Muscle of leg (tissue), 11 donors: Measurements from ENCODE around the gene NME3. TPM values are rescaled to one million over a fixed set of nuclear protein-coding genes. Genes with fewer than 3 reads are reported as not detected.

ENCODE experiments used
- DNase-seq: peaks from one replicate; pipeline ENCODE4 v3.0.0; 2013
- H3K27ac ChIP-seq: one replicate; pipeline ENCODE4 v1.5.1; 2013; ENCODE audit warnings: mild to moderate bottlenecking, low read length, control low read depth
- H3K27me3 ChIP-seq: one replicate; pipeline ENCODE4 v1.6.1; 2013; ENCODE audit warnings: low read length; ENCODE audit not compliant: control insufficient read depth, insufficient read depth
- H3K36me3 ChIP-seq: one replicate; pipeline ENCODE4 v1.6.1; 2013; ENCODE audit warnings: low read length; ENCODE audit not compliant: control insufficient read depth, insufficient read depth
- H3K4me1 ChIP-seq: one replicate; pipeline ENCODE4 v1.6.1; 2013; ENCODE audit warnings: low read length; ENCODE audit not compliant: control insufficient read depth, insufficient read depth
- H3K4me3 ChIP-seq: one replicate; pipeline ENCODE4 v1.5.1; 2013; ENCODE audit warnings: low read length, control low read depth
- H3K9me3 ChIP-seq: replicated peaks from 2 replicates; pipeline ENCODE4 v1.6.1; 2013; ENCODE audit warnings: low read depth, low read length; ENCODE audit not compliant: control insufficient read depth
- WGBS: methylation state at CpG from one replicate; pipeline ENCODE4 v1.1.5; 2013; ENCODE audit warnings: missing lambda C conversion rate; ENCODE audit not compliant: insufficient coverage; 5-methylcytosine and 5-hydroxymethylcytosine counted together
- polyA plus RNA-seq, 8 donors: library from polyadenylated mRNA; unstranded; fragments of 120-200 nt; gene quantifications; one replicate each; pipeline versions ENCODE4 v1.2.1 to v1.2.3, GENCODE V29; 2013; ENCODE audit warnings: inconsistent platforms in 1 of 8, low replicate concordance in 1 of 8; ENCODE audit not compliant: insufficient read length in 8 of 8, insufficient read depth in 1 of 8
- total RNA-seq: library from RNA; stranded (reverse); fragments of 120-200 nt; gene quantifications from one replicate; pipeline ENCODE4 v1.2.4, GENCODE V29; 2013

The NME3 gene
- total and polyA plus RNA-seq, 9 donors: 22.2 to 35.2 (median 28.1) TPM

DNA sequence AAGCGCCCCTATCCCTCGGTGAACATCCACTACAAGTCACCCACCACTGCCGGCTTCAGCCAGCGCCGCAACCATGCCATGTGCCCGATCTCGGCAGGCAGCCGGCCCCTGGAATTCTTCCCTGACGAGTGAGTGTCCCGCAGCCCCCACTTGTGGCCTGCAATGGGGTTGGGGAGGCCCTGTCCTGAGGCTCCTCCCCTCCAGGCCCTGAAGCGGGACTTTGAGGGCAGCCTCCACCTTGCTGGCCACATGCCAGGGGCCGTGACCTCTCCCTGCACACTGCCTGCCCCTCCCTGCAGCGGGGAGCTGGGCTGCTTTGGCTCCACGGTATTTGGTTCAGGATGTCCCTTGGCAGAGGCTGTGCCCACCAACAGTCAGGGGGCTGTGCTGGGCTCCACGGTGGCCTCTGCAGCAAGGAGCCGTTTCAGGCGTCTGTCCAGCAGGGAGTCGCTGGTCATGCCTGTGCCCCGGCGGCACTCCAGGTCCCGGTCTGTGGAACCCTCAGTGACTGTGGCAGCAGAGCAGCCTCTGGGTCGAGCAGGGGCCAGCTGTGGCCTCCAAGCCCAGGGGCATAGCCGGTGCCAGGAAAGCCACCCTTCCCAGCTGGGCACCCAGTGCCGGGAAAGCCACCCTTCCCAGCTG lies 8.3 kb downstream of the NME3 start:
- DNase-seq: no peak
- 76% methylated on average over 23 of the region's 24 CpGs for WGBS
- H3K36me3 ChIP-seq: peaks cover 88% of the 10 kb centered on the region
- no peak overlapping the region for H3K4me3 ChIP-seq
- H3K27ac ChIP-seq: no peak overlapping the region
- no peaks in the 10 kb centered on the region for H3K27me3 ChIP-seq
- no peaks in the 10 kb centered on the region for H3K9me3 ChIP-seq
- H3K4me1 ChIP-seq: peaks cover 3% of the 10 kb centered on the region

DNA sequence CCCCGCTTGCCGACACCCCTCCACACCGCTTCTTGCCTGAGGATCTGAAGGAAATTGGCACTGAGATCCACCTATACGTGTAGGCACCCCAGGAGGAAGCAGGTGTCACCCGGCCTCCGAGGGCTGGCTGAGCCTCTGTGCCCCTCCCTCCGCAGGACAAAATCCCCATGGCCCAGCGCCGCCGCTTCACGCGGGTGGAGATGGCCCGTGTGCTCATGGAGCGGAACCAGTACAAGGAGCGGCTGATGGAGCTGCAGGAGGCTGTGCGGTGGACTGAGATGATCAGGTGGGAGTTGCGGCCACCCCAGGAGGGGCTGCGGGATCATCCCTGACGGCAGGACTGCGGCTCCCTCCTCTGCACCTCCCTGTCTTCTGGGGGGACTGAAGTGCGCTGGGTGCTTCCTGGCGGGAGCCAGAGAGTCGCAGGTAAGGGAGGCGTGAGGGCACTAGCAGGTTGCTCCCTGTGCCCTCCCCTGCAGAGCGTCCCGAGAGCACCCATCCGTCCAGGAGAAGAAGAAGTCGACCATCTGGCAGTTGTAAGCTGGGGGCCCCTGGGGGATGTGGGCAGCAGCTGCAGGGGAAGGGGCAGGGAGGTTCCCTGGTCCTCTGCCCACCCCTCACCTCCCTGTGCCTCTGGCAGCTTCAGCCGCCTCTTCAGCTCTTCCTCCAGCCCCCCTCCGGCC lies 9.0 kb downstream of the NME3 start:
- H3K36me3 ChIP-seq: peaks cover 88% of the 10 kb centered on the region
- peaks cover 3% of the 10 kb centered on the region for H3K4me1 ChIP-seq
- DNase-seq: no peak
- H3K4me3 ChIP-seq: no peak overlapping the region
- WGBS: 83% methylated on average over 22 of the region's 30 CpGs
- no peaks in the 10 kb centered on the region for H3K27me3 ChIP-seq
- H3K27ac ChIP-seq: no peak overlapping the region
- H3K9me3 ChIP-seq: no peaks in the 10 kb centered on the region

DNA sequence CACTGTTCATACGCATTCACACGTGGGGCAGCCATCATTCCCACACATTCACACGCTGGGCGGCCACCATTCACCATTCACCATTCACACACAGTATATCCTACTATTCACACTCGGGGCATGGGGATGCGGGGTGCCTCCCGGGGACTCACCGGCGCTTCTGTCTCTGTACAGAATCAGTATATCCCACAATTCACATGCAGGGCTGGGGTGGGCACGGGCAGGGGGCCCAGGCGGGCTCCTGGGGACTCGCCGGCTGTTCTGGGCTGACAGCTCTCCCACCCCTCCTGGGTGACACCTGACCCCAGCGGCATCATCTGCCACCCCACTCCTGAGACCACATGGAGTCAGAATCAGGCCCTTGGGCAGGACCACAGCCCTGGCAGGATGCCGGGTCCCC lies 9.6 kb downstream of the NME3 start:
- Histone ChIP-seq H3K9me3 (no peaks in the 10 kb centered on the region), H3K4me3 (no peak overlapping the region), H3K36me3 (peaks cover 83% of the 10 kb centered on the region), H3K4me1 (peaks cover 3% of the 10 kb centered on the region), H3K27me3 (no peaks in the 10 kb centered on the region), H3K27ac (no peak overlapping the region)
- WGBS: 92% methylated on average over 14 of the region's 15 CpGs
- DNase-seq: no peak

DNA sequence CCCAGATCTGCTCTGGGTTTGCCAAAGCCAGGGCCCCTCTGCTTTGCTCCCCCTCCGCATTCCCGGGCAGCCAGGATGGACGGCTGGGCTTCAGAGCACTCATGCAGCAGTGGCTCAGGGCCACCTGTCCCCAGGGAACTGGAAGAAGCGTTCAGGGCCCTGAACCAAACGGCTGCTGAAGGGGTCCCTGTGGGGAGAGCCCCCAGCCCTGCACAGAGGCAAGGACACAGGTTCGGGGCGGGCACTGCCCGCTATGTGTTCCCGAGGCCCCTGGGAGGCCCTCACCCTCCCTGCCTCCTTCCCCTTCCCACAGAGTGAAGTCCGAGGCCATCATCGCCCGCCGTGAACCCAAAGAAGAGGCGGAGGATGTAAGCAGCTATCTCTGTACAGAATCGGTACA lies 10.4 kb downstream of the NME3 start:
- no peak for DNase-seq
- 79% methylated on average over 14 of the region's 15 CpGs for WGBS
- no peaks in the 10 kb centered on the region for H3K27me3 ChIP-seq

DNA sequence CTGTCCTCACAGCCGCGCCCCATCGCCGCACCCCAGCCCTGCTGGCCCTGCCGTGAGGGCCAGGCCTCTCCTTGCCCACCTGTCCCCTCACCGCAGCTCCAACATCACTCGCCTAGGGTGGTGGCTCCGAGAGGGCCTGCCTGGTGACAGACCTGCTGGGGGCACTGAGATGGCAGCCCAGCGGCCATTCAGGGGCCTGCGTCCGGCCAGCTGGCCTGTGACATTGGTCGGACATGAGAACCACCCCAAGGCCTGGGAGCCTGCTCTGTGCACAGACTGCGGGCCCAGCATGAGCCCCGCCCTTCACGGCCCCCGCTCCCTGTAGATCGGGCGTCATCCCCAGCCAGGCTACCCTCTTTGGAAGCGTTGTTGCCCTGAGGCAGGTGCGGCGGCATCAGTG lies 11.8 kb downstream of the NME3 start:
- Histone ChIP-seq H3K27ac (no peak overlapping the region), H3K27me3 (no peaks in the 10 kb centered on the region), H3K9me3 (no peaks in the 10 kb centered on the region), H3K36me3 (peaks cover 70% of the 10 kb centered on the region), H3K4me3 (no peak overlapping the region), H3K4me1 (peaks cover 3% of the 10 kb centered on the region)
- WGBS: 96% methylated on average over 16 of the region's 21 CpGs
- DNase-seq: no peak

More for the DNA sequence above, 10.4 kb downstream of the NME3 start:
- Histone ChIP-seq H3K4me3 (no peak overlapping the region), H3K9me3 (no peaks in the 10 kb centered on the region), H3K4me1 (peaks cover 3% of the 10 kb centered on the region), H3K36me3 (peaks cover 77% of the 10 kb centered on the region), H3K27ac (no peak overlapping the region)

DNA sequence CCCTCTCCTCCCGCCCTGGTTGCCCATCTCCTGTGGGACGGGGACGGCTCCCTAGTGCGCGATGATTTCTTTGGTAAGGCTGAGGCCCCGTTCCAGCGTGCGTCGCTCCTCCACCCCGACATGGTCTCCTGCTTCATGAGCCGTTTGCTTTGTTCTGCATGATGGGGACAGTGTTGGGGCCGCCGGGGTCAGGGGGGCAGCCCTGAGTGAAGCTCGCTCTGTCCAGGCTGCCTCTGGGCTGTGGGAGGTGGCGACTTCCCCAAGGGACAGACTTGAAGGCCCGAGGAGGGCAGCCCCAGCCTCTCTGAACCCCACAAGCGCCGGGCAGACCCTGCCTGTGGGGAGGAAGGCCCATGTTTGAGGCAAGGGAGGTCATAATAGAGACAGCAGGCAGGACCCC lies 12.4 kb downstream of the NME3 start:
- Histone ChIP-seq H3K27ac (no peak overlapping the region), H3K4me3 (no peak overlapping the region), H3K36me3 (peaks cover 70% of the 10 kb centered on the region), H3K27me3 (no peaks in the 10 kb centered on the region), H3K9me3 (no peaks in the 10 kb centered on the region), H3K4me1 (no peaks in the 10 kb centered on the region)
- WGBS: 90% methylated on average over 16 of the region's 18 CpGs
- DNase-seq: no peak

DNA sequence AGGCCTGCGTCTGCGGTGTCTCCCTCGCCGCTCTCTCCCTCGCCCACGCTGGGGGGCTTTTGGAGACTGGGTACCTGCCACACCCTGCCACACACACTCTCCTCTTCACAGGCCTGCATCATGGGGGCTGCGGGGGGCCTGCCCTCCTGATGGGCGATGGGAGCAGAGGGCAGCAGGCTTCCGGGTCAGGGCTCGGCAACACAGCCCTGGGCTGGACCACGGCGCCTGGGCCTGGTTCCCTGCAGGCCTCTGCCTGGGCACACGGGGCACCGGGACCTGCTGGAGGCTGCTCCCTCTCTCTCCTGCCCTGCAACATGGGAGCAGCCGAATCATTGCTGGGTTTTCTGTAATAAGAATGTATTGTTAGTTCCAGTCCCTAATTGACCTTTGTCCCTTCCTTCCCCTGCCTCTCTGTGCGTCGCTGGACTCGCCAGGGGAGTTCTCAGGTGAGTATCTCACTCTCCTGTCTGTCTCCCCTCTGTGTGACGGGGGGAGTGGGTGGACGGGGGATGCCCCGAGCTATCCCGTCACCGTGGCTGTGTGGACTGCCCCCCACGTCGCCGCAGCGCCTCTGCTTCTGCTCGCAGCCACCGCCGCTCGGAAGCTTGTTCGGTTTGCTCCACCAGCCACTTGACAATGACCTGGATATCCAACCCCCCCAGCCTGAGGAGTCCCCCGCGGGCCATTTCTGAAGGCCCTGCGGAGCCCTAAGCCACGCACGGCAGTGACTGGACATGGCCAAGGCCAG lies 13.5 kb downstream of the NME3 start:
- no peaks in the 10 kb centered on the region for H3K4me1 ChIP-seq
- no peak overlapping the region for H3K27ac ChIP-seq
- DNase-seq: no peak
- no peaks in the 10 kb centered on the region for H3K27me3 ChIP-seq
- peaks cover 68% of the 10 kb centered on the region for H3K36me3 ChIP-seq
- H3K9me3 ChIP-seq: no peaks in the 10 kb centered on the region
- 92% methylated on average over 29 of the region's 37 CpGs for WGBS
- H3K4me3 ChIP-seq: no peak overlapping the region

DNA sequence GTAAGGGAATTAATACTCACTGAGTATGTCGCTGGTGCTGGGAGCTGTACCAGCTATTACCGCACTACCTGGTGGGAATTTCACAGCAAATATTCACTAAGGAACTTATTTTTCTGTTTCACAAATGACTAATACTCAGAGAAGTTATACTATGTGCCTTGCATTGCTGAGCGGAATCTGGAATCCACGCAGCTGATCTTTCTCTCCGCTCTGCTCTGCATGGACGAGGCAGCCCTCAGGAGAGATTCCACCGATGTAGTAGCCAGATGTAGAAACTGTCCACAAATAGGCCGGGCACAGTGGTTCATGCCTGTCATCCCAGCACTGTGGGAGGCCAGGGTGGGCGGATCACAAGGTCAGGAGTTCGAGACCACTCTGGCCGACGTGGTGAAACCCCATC lies 17.1 kb downstream of the NME3 start:
- H3K9me3 ChIP-seq: no peaks in the 10 kb centered on the region
- H3K4me3 ChIP-seq: no peak overlapping the region
- no peak overlapping the region for H3K27ac ChIP-seq
- WGBS: 94% methylated on average over 11 of the region's 12 CpGs
- no peaks in the 10 kb centered on the region for H3K4me1 ChIP-seq
- no peaks in the 10 kb centered on the region for H3K27me3 ChIP-seq
- peaks cover 65% of the 10 kb centered on the region for H3K36me3 ChIP-seq
- no peak for DNase-seq

DNA sequence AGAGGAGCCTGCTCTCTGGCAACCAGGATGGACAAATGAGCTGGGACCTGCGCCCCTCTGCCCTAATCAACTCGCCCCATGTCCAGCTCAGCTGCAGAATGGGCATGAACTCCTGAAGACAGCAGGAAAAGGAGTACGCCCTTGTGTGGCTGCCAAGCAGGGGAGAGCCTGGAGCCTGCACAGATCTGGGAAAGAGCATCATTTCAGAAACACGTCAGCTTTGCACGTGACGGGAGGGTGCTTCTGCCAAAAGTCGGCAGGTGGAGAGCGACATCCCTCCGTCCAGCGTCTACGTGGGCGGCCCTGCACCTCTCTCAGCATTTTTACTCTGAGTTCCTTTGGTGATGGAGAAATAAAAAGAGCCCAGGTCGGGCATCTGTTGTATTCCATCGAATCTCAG lies 18.5 kb downstream of the NME3 start:
- H3K27me3 ChIP-seq: no peaks in the 10 kb centered on the region
- H3K4me3 ChIP-seq: no peak overlapping the region
- H3K4me1 ChIP-seq: no peaks in the 10 kb centered on the region
- no peaks in the 10 kb centered on the region for H3K9me3 ChIP-seq
- H3K36me3 ChIP-seq: peaks cover 66% of the 10 kb centered on the region
- H3K27ac ChIP-seq: no peak overlapping the region
- whole genome bisulfite sequencing: 82% methylated on average over 6 of the region's 14 CpGs
- DNase-seq: no peak

DNA sequence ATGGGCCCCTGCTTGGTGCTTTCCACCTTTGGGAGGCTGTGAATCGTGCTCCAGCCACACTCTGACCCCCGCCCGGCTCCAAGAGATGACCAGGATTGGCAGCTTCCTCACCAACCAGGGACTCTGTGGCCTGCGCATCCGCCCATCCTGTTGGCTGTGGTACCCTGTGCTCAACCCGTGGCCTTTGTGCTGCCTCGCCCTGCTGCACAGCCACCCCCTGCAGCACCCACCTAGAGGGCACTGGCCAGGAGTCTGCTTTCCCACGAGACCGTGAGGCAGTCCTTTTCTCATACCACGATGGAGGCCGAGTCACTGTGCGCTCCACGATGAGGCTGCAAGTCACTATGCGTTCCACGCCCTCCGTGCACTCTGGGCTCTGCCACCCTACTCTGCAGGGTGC lies 19.4 kb downstream of the NME3 start:
- H3K27me3 ChIP-seq: no peaks in the 10 kb centered on the region
- H3K27ac ChIP-seq: no peak overlapping the region
- H3K9me3 ChIP-seq: no peaks in the 10 kb centered on the region
- H3K4me1 ChIP-seq: no peaks in the 10 kb centered on the region
- no peak overlapping the region for H3K4me3 ChIP-seq
- 93% methylated on average over 16 of the region's 16 CpGs for WGBS
- H3K36me3 ChIP-seq: peaks cover 70% of the 10 kb centered on the region
- no peak for DNase-seq
